ENCODE measurements around the gene POLE. TPM values are rescaled to one million over a fixed set of nuclear protein-coding genes. Genes with fewer than 3 reads are reported as not detected.

The POLE gene
- total and polyA plus RNA-seq, 2 of the 4 experiments (the other 2 are of a cell fraction), result 17.2 to 20.7 TPM

DNA sequence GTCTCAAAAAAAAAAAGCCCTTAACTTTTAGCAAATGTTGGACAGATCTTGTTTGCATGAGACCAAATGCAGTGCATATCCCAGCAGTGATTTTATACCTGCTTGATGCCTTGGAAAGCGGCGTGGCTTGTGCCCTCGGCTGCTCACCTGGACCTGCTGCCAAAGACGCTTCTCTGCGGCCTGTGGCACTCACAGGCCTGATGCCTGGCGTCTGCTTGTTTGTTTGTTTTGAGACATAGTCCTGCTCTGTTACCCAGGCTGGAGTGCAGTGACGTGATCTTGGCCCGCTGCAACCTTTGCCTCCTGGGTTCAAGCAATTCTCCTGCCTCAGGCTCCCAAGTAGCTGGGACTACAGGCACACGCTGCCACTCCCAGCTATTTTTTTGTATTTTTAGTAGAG, 28.7 kb upstream of the POLE start:
- Histone ChIP-seq H3K4me1 (ENCODE audit: control insufficient read depth, insufficient read depth, low read length) (0 out of 2 replicates have a peak, but pooled peaks cover 2% of the 10 kb centered on the region), H2AK5ac (ENCODE audit: low read depth, low read length) (no peak overlapping the region), H4K91ac (ENCODE audit: insufficient read depth, low read depth, low read length) (no peak overlapping the region), H4K5ac (ENCODE audit: low read depth, low read length) (no peak overlapping the region), H3K36me3 (ENCODE audit: control insufficient read depth, insufficient read depth, low read length) (peaks cover 40% of the 10 kb centered on the region), H4K20me1 (ENCODE audit: insufficient read depth, low read length) (peaks cover 15% of the 10 kb centered on the region), H3K9me1 (ENCODE audit: insufficient read depth, low read length) (no peaks in the 10 kb centered on the region), H3K4me3 (ENCODE audit: insufficient read depth, low read depth, low read length) (no peak overlapping the region), H2BK20ac (ENCODE audit: low read depth, low read length) (no peak overlapping the region), H3K79me1 (ENCODE audit: low read depth in 1 of 2, low read length in 2 of 2) (peaks cover 16 to 45% of the 10 kb centered on the region in 2 experiments), H3K27ac (ENCODE audit: insufficient read depth, low read length) (no peak overlapping the region), H2BK5ac (ENCODE audit: low read depth, low read length, poor library complexity, severe bottlenecking) (no peak overlapping the region), H3K14ac (replicated peaks; ENCODE audit: low read depth, low read length) (no peak overlapping the region), H3K56ac (ENCODE audit: extremely low read depth, insufficient read depth, low read length) (no peak overlapping the region), H3K9me3 (ENCODE audit: control insufficient read depth, insufficient read depth, low read length) (no peaks in the 10 kb centered on the region), H3K4ac (ENCODE audit: low read depth, low read length) (no peak overlapping the region), H2AFZ (replicated peaks; ENCODE audit: low read length, poor library complexity) (no peak overlapping the region), H3K23ac (ENCODE audit: low read depth, low read length) (no peak overlapping the region), H2BK15ac (ENCODE audit: low read depth, low read length) (no peak overlapping the region), H4K8ac (ENCODE audit: low read depth in 2 of 2, low read length in 2 of 2) (no peak overlapping the region), H3K18ac (ENCODE audit: low read depth, low read length) (no peak overlapping the region), H2AK9ac (replicated peaks; ENCODE audit: low read depth, low read length, poor library complexity) (no peak overlapping the region), H3K27me3 (ENCODE audit: control insufficient read depth, insufficient read depth, low read length) (no peaks in the 10 kb centered on the region), H2BK120ac (ENCODE audit: low read depth, low read length) (no peak overlapping the region), H3K4me2 (ENCODE audit: low read depth, low read length) (no peak overlapping the region), H3K9ac (ENCODE audit: low read depth, low read length) (no peak overlapping the region)
- ChIA-PET CTCF (no interaction called here), POLR2A (ENCODE audit: unreplicated experiment) (no interaction called here)
- no TSS peak for BruUV-seq (replicated peaks)
- ATAC-seq (ENCODE audit: low read depth) (no peak), DNase-seq (no peak)
- in situ Hi-C loops (cut with MboI; ENCODE audit: low sequenced_read_pairs), result no loop called here
- dilution Hi-C loops (cut with HindIII; ENCODE audit: low sequenced_read_pairs, unreplicated experiment), result no loop called here
- TF ChIP-seq, protein P1, sequence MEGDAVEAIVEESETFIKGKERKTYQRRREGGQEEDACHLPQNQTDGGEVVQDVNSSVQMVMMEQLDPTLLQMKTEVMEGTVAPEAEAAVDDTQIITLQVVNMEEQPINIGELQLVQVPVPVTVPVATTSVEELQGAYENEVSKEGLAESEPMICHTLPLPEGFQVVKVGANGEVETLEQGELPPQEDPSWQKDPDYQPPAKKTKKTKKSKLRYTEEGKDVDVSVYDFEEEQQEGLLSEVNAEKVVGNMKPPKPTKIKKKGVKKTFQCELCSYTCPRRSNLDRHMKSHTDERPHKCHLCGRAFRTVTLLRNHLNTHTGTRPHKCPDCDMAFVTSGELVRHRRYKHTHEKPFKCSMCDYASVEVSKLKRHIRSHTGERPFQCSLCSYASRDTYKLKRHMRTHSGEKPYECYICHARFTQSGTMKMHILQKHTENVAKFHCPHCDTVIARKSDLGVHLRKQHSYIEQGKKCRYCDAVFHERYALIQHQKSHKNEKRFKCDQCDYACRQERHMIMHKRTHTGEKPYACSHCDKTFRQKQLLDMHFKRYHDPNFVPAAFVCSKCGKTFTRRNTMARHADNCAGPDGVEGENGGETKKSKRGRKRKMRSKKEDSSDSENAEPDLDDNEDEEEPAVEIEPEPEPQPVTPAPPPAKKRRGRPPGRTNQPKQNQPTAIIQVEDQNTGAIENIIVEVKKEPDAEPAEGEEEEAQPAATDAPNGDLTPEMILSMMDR (conservative IDR thresholded peaks at IDR 0.05; ENCODE audit: low read depth, low read length), result no peak
- no peak for TF ChIP-seq RCOR1 (IDR thresholded peaks at IDR 0.05; ENCODE audit: insufficient replicate concordance, low read length)
- no peak for TF ChIP-seq NFE2L2 (IDR thresholded peaks at IDR 0.05; ENCODE audit: low read depth, low read length)
- no peak for TF ChIP-seq FOS (IDR thresholded peaks at IDR 0.05; ENCODE audit: low read depth, low read length)
- TF ChIP-seq SMC3 (IDR thresholded peaks at IDR 0.05; ENCODE audit: low read depth, low read length), result no peak
- TF ChIP-seq RFX5 (IDR thresholded peaks at IDR 0.05; ENCODE audit: low read depth, low read length), result no peak
- no peak for TF ChIP-seq CHD1 (IDR thresholded peaks at IDR 0.05; ENCODE audit: low read depth, low read length)
- intact Hi-C loops (cut with micrococcal nuclease), result no loop called here
- WGBS, 2 experiments (ENCODE audit: extremely low coverage in 2 of 2, insufficient read length in 1 of 2), result 93% methylated on average over 8 of the region's 9 CpGs; no CpG with 5 or more reads in 1 of the 2 experiments

Measured in IMR-90 (cell line).